Measurements from ENCODE around the gene BCAS3.

GRCh38 chr17:61380217-61380835 is 702.7 kb downstream of the BCAS3 start:
- TF ChIP-seq, protein P1, sequence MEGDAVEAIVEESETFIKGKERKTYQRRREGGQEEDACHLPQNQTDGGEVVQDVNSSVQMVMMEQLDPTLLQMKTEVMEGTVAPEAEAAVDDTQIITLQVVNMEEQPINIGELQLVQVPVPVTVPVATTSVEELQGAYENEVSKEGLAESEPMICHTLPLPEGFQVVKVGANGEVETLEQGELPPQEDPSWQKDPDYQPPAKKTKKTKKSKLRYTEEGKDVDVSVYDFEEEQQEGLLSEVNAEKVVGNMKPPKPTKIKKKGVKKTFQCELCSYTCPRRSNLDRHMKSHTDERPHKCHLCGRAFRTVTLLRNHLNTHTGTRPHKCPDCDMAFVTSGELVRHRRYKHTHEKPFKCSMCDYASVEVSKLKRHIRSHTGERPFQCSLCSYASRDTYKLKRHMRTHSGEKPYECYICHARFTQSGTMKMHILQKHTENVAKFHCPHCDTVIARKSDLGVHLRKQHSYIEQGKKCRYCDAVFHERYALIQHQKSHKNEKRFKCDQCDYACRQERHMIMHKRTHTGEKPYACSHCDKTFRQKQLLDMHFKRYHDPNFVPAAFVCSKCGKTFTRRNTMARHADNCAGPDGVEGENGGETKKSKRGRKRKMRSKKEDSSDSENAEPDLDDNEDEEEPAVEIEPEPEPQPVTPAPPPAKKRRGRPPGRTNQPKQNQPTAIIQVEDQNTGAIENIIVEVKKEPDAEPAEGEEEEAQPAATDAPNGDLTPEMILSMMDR (IDR thresholded peaks at IDR 0.05; ENCODE audit: low read depth, low read length), result no peak
- no peak for TF ChIP-seq EZH2phosphoT487 (IDR thresholded peaks at IDR 0.05; ENCODE audit: low read depth)

Measured in OCI-LY3 (cell line).